SH-SY5Y (cell line): ENCODE data around the gene ACKR2.

Experiments used
- GATA2 ChIP-seq: IDR thresholded peaks from 2 replicates; pipeline ENCODE4 v1.6.1; 2011; ENCODE audit warnings: mild to moderate bottlenecking, low read depth, low read length
- GATA3 ChIP-seq: IDR thresholded peaks from 2 replicates; pipeline ENCODE4 v1.6.1; 2011; ENCODE audit warnings: low read depth, mild to moderate bottlenecking, low read length, moderate library complexity

GRCh38 chr3:42892807-42893206 lies 83.6 kb downstream of the ACKR2 start:
- TF ChIP-seq GATA2 (no peak), GATA3 (no peak)
